GM12875 (cell line): ENCODE data around the gene HS2ST1.
"Not testable (repeated sequence)": the region's sequence is repeated elsewhere in the genome, so short reads cannot be mapped to it uniquely, and the experiment has no call there.

ENCODE experiments used
- H3K4me3 ChIP-seq: one replicate; pipeline ENCODE4 v1.5.1; 2011; ENCODE audit warnings: low read depth, low read length, control low read depth
- TF ChIP-seq, protein P1 (sequence below): IDR thresholded peaks from 2 replicates; pipeline ENCODE4 v1.5.1; 2011; ENCODE audit warnings: low read depth, mild to moderate bottlenecking, control low read depth, inconsistent platforms, low read length, moderate library complexity, borderline replicate concordance; ENCODE audit not compliant: insufficient read depth

HS2ST1 gene

DNA sequence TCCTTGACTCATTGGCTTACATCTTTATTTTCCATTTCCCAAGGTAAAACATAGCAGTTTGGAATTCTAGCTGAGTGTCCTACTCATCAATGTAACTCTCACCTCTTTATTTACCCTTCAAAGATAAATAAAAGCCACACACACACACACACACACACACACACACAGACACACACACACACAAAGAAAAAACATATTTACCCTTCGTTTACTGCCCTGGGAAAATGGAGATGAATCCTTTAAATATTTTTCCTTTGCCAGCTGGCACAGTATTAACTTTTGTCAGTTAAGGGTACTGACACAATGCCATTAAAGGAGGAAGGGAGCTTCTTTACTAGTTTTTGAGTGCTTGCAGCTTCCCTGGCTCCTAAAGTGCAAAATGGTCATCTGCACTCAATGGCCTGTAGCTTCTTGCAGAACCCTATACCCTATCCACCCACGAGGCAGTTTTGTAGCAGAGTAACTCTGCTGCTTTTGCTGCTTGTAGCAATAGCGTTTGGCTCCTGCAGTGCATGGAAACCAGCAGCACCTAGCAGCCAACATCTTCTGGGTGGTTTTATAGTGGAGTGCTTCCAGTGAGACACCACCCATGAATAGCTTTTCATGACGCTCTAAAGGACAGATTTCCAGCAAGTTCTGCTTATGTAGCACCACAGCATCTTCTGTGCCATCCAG is 103.7 kb downstream of the HS2ST1 start:
- TF ChIP-seq, protein P1, sequence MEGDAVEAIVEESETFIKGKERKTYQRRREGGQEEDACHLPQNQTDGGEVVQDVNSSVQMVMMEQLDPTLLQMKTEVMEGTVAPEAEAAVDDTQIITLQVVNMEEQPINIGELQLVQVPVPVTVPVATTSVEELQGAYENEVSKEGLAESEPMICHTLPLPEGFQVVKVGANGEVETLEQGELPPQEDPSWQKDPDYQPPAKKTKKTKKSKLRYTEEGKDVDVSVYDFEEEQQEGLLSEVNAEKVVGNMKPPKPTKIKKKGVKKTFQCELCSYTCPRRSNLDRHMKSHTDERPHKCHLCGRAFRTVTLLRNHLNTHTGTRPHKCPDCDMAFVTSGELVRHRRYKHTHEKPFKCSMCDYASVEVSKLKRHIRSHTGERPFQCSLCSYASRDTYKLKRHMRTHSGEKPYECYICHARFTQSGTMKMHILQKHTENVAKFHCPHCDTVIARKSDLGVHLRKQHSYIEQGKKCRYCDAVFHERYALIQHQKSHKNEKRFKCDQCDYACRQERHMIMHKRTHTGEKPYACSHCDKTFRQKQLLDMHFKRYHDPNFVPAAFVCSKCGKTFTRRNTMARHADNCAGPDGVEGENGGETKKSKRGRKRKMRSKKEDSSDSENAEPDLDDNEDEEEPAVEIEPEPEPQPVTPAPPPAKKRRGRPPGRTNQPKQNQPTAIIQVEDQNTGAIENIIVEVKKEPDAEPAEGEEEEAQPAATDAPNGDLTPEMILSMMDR = no peak
- H3K4me3 ChIP-seq = no peak overlapping the region

DNA sequence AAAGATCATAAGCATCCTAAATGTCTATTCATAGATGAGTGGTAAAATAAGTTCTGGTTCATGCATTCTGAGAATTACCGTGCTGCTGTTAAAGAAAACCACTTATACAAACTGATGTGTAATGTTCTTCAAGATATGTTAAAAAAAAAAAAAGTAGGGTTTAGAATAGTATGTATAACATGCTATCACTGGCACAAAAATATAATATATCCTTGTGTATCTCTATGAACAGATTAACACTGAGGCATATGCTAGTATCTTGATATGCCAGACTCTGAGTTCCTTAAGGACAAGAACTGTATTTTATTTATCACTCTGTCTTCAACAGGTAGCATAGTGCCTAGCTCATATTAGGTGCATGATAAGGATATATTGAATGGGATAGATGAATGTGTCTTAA is 108.9 kb downstream of the HS2ST1 start:
- no peak overlapping the region for H3K4me3 ChIP-seq
- TF ChIP-seq, protein P1 = no peak

DNA sequence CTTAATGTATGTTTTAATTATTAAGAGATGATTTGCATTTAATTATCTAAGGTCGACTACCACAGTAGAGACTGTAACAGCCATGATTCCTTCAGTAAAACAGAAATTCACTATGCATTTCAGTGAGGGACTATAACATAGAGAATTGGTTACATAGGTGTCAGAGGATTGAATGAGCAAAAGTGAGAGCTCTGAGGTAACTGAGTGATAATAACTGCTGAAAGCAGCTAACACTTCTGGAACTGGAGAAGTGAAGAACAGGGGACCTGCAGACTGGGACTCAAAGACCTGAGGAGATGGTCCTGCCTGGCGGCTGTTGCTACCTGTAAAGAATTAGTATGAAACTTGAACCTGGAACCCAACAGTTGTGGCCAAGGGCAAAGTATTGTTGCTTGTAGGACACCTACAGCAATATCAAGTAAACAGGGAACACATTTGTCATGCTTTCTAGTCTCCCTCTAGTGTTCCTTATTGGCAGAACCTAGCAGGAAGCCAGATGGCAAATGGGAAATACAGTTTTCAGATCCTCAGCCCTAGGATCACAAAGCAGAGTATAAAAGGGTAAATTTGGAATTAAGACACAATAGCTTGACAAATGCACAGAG is 110.6 kb downstream of the HS2ST1 start:
- H3K4me3 ChIP-seq = no peak overlapping the region
- TF ChIP-seq, protein P1 = peak; percentile 42; the same call in 1 of the 2 replicates

DNA sequence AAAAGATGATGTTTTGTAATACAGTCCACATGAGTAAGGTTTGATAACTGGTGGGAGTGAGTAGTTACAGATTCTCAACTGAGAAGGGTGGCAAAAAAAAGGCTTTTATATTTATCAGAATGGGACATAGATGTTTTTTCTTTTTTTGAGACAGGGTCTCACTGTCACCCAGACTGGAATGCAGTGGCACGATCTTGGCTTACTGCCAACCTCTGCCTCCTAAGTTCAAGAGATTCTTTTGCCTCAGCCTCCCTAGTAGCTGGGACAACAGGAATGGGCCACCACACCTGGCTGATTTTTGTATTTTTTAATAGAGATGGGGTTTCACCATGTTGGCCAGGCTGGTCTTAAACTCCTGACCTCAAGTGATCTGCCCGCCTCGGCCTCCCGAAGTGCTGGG is 113.1 kb downstream of the HS2ST1 start:
- not testable (repeated sequence) for H3K4me3 ChIP-seq

DNA sequence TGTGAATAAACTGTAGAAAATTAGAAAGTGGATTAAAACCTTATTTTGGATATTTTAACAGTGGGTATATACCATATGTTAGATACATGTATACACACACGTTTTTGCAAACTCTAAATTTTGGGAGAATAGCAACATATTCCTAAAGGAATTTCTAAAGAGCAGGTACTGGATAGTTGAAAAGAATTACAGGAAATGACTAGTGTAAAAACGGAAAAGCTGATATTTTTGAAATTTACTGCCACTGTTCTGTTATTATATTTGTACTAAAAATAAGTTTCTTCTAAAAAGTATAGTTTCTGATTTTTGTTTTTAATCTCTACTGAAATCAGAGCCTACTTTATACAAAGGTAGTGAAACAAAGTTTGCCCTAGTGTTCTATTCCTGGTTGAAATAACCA is 114.1 kb downstream of the HS2ST1 start:
- TF ChIP-seq, protein P1 = no peak
- H3K4me3 ChIP-seq = no peak overlapping the region

DNA sequence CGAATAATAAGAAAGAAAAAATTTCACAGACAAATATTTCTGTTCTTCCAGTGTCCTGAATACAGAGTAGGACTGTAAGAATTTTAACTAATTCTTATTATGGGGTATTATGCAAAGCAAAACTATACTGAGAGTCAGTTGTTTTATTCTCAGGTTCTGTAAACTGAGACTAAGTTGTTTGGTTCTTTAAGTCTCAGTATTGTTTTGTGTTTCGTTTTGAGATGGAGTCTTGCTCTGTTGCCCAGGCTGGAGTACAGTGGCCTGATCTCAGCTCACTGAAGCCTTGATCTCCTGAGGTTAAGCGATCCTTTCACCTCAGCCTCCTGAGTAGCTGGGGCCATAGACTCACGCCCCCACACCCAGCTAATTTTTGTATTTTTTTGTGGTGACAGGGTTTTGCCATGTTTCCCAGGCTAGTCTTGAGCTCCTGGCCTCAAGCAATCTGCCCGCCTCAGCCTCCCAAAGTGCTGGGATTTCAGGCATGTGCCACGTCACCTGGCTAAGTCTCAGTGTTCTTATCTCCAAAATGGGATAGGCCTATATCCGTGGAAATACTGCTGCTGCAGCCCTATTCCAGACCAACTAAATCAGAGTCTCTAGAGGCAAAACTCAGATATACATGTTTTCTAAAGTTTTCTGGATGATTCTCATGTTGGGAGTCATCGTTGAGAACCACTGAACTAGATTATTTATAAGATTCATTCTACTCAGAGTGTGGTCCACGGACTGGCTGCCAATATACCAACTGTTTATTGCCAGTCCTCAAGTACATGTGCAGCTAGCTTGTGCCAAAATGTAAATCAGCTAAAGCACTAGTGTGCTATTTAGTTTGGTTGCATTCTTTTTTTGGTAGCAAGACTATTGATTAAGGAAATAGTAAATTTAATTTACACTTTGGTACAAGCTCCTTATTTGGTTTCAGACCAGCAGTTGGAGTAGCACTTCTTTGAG is 116.6 kb downstream of the HS2ST1 start:
- TF ChIP-seq, protein P1 = no peak
- H3K4me3 ChIP-seq = no peak overlapping the region

DNA sequence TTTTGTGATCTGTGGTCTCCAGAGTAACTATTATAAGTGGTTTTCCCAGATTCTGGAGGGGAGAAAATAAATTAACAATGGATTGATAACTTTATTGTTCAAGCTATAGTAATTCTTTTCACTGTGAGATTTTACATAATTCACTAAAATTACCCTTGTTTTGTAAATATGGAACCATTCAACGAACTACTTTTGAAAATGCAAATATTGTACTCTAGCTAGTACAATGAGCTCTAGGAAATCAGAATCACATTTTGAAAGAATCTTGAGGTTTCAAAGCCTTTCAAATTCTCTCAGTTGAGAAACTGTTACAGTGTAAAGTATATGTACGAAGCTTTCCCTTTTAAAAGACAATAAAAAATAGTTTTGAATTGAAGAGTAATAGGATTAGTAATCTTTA is 119.9 kb downstream of the HS2ST1 start:
- H3K4me3 ChIP-seq = no peak overlapping the region
- TF ChIP-seq, protein P1 = no peak
